ENCODE data around the gene GPATCH2.
"Not testable (repeated sequence)": the region's sequence is repeated elsewhere in the genome, so short reads cannot be mapped to it uniquely, and the experiment has no call there.

GRCh38 chr1:217379804-217380203, 251.1 kb downstream of the GPATCH2 start:
- not testable (repeated sequence) for TF ChIP-seq NFXL1 (IDR thresholded peaks at IDR 0.05; ENCODE audit: borderline replicate concordance); BACH1 (IDR thresholded peaks at IDR 0.05; ENCODE audit: borderline replicate concordance); CREB1 (IDR thresholded peaks at IDR 0.05; ENCODE audit: low read depth); POLR2A (IDR thresholded peaks at IDR 0.05; ENCODE audit: low read depth, low read length); CTCF (IDR thresholded peaks at IDR 0.05 in 2 of 3, conservative IDR thresholded peaks at IDR 0.05 in 1 of 3; ENCODE audit: control insufficient read depth in 2 of 3, extremely low read depth in 1 of 3, insufficient read depth in 1 of 3, low read depth in 3 of 3, low read length in 3 of 3); ESRRA (IDR thresholded peaks at IDR 0.05; ENCODE audit: low read length); RAD21 (IDR thresholded peaks at IDR 0.05; ENCODE audit: insufficient read depth, low read depth, low read length); POLR2AphosphoS5 (IDR thresholded peaks at IDR 0.05; ENCODE audit: low read length); YBX1 (IDR thresholded peaks at IDR 0.05); ZNF592 (IDR thresholded peaks at IDR 0.05)
- TF ChIP-seq, protein P1, sequence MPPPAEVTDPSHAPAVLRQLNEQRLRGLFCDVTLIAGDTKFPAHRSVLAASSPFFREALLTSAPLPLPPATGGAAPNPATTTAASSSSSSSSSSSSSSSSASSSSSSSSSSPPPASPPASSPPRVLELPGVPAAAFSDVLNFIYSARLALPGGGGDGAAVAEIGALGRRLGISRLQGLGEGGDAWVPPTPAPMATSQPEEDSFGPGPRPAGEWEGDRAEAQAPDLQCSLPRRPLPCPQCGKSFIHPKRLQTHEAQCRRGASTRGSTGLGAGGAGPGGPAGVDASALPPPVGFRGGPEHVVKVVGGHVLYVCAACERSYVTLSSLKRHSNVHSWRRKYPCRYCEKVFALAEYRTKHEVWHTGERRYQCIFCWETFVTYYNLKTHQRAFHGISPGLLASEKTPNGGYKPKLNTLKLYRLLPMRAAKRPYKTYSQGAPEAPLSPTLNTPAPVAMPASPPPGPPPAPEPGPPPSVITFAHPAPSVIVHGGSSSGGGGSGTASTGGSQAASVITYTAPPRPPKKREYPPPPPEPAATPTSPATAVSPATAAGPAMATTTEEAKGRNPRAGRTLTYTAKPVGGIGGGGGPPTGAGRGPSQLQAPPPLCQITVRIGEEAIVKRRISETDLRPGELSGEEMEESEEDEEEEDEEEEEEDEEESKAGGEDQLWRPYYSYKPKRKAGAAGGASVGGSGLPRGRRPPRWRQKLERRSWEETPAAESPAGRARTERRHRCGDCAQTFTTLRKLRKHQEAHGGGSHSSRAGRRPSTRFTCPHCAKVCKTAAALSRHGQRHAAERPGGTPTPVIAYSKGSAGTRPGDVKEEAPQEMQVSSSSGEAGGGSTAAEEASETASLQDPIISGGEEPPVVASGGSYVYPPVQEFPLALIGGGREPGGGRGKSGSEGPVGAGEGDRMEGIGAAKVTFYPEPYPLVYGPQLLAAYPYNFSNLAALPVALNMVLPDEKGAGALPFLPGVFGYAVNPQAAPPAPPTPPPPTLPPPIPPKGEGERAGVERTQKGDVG (CRISPR knock-in tag; IDR thresholded peaks at IDR 0.05): not testable (repeated sequence)
- TF ChIP-seq, protein P2, sequence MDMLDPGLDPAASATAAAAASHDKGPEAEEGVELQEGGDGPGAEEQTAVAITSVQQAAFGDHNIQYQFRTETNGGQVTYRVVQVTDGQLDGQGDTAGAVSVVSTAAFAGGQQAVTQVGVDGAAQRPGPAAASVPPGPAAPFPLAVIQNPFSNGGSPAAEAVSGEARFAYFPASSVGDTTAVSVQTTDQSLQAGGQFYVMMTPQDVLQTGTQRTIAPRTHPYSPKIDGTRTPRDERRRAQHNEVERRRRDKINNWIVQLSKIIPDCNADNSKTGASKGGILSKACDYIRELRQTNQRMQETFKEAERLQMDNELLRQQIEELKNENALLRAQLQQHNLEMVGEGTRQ (IDR thresholded peaks at IDR 0.05; ENCODE audit: borderline replicate concordance, low read depth, low read length): not testable (repeated sequence)

Measured in GM12878 (cell line).